CD4-positive, alpha-beta T cell treated with Interleukin-10 for 1 hour (primary cell): ENCODE data around the gene CIC.

Source experiments
- DNase-seq: peaks from one replicate; pipeline ENCODE4 v3.0.0-alpha.2; 2020

The CIC gene

DNA sequence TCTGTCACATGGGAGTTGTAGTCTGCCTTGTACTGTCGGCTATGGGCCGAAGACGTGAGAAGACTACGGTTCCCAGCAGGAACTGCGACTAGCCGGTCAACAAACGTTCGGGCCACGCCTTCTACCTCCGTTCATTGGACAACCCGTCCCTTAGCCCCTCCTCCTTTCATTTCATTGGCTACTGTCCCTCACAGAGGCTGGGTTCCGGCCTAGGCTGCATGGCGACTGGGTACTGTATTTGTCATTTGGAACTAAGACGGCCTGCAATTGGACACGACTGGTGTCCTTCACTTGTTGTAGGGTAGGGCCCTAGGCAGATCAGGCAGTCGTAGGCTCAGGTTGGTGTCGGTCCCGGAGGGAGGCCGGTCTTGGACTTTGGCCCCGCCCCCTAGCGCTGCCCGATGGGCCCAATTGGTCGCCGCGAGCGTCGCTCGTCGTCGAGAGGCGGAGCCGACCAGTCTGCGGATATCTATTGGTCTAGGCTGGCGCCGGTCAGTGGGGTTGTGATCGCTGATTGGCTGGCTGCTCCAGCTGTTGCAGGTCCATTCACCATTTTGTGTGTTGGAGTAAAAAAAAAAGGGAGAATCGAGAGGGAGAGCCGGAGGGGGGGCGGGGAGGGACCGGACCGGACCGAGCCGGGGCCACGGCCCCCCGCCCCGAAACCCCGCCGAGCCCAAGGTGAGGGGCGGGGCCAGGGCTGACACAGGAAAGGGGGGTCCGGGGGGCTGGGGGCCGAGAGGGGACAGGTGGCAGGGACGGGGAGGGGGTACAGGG is at the start of gene CIC:
TSS of gene CIC (plus strand) at position 549 of the 774 bp plus-strand sequence. CDS start 2,532 bp downstream, outside the sequence.
- peak; percentile 100 for DNase-seq

DNA sequence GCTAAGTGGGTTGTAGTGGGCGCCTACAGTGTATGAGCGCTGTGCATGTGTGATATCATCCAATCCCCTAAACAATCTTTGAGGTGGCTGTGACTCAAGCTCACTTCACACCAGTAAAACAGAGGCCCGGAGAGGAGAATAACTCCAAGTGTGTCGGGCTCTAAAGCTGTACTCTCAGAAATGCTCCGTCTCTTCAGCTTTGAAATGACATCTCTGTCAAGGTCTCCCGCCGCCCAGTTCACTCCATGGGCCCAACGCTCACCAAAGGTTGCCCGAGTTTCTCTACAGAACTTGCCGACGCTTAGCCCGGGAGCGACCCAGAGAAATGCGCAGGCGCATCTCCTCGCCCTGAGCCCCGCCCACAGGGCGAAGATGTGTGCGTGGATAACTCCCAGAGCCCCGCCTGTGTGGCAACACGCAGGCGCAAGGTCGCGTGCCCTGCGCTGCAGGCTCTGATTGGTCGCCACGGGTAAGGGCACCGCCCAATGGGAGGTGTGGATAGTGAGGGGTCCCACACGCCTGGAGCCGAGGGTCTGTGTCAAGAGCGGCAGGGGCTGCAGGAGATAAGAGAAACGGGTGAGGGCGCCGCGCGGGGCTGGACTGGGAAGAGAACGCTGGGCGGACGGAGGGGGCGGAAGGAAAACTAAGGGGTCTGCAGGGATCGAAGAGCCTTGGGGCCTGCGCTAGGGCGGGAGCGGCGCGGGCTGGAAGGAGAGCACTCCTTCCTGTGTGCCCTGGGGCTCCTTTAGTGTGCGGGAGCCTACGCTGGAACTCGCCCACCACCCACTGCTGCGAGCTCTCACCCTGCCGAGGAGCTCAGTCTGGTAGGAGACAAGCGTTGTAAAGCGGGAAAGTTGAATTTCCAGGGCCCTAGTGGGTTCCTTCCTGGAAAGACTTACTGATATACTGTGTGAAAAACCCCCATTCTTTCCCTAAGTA is 49.0 kb upstream of the CIC start, which contains the start of gene ZNF526:
TSS of gene ZNF526 (plus strand) at position 501 of the 939 bp plus-strand sequence. CDS start 4,092 bp downstream, outside the sequence.
- peak; percentile 98 for DNase-seq

DNA sequence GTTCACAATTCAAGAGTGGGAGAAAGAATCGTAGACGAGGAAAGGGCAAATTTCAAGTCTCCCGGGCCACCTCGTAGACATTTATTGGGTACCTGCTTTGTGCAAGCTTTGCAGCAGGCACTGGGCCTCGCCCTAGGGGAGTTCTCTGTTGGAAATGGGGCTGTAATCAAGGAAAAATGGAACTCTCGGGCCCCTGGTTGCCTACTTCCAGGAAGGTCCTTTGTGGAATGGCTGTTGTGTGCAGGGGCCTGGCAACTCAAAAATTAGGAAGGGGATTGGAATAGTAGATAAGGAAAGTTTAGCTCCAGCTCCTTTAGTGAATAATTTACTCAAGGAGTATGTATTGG is 48.3 kb upstream of the CIC start:
- DNase-seq, result no peak

DNA sequence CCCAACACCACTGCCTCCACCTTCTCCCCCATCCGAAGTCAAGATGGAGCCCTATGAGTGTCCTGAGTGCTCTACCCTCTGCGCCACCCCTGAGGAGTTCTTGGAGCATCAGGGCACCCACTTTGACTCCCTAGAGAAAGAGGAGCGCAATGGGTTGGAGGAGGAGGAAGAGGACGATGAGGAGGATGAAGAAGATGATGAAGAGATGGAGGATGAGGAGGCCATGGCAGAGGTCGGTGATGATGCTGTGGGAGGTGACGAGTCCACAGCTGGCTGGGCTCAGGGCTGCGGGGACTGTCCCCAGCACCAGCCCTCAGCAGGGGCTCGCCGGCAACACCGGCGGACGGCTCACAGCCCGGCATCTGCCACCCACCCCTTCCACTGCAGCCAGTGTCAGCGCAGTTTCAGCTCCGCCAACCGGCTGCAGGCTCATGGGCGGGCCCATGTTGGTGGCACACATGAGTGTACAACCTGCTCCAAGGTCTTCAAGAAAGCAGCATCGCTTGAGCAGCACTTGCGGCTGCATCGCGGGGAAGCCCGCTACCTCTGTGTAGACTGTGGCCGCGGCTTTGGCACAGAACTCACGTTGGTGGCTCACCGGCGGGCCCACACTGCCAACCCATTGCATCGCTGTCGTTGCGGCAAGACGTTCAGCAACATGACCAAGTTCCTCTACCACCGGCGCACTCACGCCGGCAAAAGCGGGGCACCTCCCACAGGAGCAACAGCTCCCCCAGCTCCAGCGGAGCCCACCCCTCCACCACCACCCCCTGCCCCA is 43.9 kb upstream of the CIC start:
- no peak for DNase-seq

DNA sequence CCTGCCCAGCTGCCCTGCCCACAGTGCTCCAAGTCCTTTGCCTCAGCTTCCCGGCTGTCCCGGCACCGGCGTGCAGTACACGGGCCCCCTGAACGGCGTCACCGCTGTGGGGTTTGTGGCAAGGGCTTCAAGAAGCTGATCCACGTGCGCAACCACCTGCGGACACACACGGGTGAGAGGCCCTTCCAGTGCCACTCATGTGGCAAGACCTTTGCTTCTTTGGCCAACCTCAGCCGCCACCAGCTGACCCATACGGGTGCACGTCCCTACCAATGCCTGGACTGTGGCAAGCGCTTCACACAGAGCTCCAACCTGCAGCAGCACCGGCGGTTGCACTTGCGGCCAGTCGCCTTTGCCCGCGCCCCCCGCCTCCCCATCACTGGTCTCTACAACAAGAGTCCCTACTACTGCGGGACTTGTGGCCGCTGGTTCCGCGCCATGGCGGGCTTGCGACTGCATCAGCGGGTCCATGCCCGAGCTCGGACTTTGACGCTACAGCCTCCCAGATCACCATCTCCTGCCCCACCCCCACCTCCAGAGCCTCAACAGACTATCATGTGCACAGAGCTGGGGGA is 43.2 kb upstream of the CIC start:
- DNase-seq, result no peak

DNA sequence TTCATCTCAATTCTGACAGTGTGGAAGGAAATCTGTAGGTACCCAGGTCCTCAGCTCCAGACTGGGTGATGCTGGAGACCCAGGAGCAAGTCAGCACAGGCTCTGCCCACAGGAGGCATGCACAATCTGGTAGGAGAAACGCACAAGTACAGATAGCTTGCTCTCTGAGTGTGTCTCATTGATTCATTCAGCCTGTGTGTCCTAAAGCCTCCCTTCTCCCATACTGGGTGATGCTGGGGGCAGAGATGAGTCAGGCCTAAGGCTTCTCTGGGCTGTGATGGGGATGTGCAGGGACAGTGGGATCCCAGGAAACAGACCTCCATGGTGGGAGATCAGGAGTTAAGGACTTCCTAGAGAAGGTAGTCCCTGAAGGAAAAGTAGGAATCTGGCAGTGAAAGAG is 42.2 kb upstream of the CIC start:
- DNase-seq, result no peak

DNA sequence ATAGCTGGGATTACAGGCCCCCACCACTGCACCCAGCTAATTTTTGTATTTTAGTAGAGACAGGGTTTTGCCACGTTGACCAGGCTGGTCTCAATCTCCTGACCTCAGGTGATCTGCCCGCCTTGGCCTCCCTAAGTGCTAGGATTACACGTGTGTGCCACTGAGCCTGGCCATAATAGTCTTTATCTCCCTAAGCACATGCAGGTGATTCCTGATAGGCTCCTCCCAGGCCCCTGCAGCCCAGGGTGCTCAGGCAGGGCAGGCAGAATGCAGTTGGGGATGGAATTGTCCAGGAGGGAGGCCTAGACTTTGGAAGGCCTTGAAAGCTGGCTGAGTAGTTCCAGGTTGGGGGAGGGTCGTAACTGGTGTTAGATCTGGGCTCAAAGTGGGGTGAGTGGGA is 40.4 kb upstream of the CIC start:
- no peak for DNase-seq

DNA sequence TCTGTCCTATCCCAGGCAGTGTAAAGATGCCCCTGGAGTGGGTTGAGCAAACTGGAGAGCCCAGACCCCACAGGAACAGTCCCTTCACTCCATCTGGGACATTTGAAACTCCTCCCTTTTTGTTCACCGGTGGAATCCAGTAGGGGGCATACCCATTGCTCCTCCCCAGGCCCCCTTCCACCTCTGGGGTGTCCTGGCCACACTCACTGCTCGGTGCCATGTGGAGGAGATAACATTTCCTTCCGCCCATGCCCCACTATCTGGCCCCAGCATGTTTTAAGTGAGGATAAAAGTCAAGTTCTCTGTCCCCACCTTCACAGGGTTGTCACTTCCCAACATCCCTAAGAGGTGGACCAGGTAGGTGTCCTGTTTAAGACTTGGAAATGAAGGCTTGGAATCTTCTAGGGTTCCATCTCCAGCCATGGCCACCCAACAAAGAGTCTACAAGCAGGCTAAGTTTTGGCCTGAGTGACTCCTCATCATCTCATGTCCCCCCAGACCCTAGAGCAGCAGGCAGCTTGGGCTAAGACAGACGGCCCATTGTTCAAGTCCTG is 39.7 kb upstream of the CIC start:
- DNase-seq, result no peak

DNA sequence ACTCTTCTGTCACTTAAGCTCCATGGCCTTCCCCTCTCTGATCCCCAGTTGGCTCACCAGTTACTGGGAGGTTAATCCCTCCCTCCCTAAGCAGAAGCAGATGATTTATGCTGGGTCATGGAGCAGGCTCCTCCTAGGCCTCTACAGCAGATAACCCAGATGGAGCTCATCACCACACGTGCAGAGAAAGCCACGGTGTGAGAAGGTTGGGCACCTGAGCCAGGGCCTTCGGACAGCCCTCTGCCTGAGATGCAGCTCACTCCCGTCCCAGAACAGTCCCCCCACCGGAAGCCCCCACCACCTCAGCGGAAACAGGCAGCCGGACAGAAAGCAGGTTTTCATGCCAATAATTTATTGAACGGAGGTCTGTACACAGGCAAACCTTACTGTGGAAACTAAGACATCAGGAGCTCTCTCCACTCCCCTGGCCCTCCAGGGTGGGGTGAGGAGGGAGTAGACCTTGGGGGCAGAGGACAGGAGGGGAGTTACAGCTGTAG is 39.1 kb upstream of the CIC start:
- DNase-seq, result no peak

DNA sequence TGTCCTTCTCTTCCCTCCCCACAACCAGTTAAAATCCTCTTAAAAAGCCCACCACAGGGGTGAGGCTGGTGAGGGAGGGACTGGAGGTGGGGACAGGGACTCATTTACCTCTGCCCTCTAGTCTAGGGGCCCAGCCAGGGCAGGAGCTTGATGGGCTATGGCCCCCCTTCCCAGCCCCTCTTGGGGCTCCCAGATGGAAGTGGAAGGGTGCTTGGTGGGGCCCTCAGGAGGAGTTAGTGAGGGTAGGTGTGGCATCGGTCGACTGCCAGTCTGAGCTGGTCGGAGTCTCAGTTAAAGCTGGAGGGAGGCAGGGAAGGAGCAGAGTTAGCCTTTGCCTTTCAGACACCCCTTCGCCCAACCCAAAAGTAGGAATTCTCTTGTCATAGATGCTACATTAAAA is 38.5 kb upstream of the CIC start:
- no peak for DNase-seq

DNA sequence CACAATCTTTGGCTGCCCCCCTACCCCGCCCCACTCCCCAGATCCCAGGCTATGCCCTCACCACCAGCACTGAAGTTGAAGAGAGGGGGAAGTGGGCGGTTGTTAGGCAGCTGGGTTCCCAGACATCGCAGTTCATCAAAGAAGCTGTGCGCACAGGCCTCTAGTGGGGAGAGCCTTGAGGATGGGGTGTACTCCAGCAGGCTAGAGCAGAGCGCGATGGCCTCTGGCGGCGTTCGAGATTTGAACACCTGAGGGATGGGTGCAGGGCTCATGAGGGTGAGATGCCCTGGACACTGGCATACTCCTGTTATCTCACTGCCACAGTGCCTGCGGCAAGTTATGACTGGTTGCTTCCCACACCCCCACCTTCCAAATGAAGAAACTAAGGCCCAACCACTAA is 36.6 kb upstream of the CIC start:
- DNase-seq, result no peak

DNA sequence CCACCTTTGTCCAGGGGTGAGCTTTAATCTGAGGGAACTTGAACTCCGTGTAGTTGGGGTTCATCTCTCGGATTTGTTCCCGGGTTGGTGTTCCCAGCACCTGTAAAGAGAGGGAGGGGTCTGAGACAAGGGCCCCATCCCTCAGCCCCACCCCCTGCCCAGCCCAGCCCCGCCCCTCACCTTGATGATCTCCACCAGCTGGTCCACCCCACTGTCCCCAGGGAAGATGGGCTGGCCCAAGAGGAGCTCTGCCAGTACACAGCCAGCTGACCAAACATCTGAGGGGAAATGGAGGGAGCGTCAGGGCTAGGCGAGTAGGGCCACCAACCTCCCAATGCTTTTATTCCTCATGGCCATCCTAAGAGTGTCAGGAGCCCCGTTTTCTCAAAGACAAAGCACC is 35.9 kb upstream of the CIC start:
- DNase-seq, result no peak

DNA sequence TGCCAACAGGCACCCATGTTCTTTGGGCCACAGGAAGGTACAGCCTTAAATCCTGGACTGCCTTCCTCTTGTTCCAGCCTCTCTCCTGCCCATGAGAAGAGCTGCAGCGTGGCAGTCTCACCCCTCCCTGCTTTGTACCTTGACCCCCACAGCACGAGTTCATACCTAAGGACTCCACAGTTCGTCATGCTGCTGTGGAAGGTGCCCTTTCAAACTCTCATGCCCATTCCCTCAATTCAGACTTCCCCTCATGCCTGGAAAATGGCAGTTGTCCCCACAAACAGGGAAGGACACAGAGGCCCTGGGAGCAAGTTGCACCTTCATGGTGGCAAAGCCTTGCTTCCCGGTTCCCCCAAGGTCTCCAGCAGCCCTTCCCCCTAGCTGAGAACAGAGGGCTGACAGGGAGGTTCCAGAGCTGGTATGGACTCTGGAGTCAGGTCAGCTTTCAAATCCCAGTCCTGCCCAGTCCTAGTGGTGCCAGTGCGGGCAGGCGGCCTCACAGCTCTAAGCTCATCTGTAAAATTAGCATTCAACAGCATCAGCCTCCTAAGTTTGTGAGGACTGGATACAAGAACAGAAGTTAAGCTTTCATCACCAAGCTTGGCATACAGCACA is 35.3 kb upstream of the CIC start:
- DNase-seq, result no peak

DNA sequence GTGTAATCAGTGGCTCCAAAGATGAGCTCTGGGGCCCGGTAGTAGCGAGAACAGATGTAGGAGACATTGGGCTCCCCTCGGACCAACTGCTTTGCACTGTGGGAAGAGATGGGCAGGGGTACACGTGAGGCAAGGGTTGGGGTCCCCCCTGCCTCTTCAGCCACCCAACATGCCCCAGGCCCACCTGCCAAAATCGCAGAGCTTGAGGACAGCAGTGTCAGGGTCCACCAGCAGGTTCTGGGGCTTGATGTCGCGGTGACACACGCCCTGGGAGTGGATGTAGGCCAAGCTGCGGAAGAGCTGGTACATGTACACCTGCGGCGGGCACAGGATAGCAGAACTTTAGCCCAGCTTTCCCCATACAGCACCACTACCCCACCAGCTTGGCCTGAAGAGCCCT is 34.7 kb upstream of the CIC start:
- no peak for DNase-seq

DNA sequence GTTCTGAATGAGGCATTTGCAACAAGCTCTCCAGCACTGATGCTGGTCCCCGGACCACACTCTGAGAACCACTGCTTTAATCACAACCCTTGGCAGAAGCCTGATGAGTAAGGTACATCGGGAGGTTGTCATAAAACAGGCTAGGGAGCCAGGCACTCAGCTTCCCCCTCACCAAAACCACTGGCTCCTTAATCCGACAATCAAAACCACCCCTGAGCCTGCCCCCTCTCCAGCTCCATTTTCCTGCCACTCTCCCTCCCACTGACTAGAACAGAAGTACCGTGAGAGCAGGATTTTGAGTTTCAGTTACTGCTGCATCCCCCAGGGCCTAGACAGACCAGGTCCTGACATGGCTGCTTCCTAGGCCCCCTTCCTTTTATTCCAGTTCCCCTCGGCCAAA is 33.9 kb upstream of the CIC start:
- no peak for DNase-seq

DNA sequence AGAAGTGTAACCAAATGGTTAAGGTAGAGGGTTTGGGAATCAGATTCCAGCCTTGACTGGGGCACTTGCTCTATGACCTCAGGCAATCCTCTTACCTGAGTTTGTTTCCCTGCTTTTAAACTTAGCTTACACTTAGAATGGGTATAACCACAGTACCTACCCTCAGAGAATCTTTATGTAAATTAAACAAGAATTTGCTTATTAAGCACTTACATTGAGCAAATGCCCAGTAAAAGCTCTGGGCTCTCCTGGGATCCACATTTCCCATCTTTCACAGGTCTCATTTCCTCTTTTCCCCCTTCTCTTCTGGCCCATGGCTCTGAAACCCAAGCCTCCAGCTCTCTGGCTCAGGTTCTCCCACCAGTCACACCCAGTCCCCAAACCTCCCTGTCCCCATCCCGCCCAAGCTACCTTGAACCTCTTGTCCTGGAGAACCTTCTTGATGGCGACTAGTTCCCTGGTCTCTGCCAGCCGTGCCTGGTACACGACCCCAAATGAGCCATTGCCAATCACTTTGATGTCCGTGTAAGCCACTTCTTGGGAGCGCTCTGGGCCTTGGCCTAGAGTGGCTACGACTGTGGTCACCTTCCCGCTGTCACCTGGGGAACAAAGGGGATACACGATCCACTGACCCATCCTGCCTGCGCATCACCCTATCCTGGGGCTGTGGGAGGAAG is 29.4 kb upstream of the CIC start:
- no peak for DNase-seq

DNA sequence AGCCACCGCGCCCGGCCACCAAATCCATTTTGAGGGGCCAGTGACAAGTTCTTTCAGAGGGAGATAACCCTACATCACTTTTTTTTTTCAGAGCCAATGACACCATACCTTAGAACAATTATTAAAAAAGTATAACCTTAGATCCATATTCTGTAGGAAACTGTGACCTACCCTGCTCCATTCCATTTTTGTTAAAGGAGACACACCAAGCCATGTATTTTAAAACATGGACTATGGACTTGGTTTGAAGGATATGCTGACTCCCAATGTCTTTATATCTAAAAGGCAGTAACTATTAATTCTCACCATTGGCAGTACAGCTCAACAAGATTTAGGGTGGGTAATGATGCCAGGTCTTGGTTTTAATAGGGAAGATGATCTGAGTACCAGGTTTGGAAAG is 27.8 kb upstream of the CIC start:
- no peak for DNase-seq

DNA sequence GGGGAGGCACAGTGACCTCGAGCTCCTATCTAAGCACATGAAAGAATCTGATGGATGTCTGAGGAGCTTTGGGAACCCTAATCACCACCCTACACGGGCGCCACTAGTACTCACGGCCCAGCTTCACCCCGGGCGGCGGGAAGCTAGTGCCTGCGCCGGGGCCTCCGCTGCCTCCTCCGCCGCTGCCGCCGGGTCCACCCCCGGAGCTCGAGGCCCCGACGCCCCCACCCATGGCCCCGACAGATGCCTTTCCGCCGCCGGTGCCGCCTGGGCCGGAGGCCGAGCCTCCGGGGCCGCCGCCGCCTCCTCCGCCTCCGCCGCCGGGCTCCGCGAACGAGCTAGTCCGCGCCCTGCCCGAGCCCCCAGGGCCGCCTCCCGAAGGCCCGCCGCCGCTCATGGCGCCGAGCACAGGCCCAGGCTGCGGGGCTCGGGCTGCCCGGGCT is 27.0 kb upstream of the CIC start:
- DNase-seq, result no peak

DNA sequence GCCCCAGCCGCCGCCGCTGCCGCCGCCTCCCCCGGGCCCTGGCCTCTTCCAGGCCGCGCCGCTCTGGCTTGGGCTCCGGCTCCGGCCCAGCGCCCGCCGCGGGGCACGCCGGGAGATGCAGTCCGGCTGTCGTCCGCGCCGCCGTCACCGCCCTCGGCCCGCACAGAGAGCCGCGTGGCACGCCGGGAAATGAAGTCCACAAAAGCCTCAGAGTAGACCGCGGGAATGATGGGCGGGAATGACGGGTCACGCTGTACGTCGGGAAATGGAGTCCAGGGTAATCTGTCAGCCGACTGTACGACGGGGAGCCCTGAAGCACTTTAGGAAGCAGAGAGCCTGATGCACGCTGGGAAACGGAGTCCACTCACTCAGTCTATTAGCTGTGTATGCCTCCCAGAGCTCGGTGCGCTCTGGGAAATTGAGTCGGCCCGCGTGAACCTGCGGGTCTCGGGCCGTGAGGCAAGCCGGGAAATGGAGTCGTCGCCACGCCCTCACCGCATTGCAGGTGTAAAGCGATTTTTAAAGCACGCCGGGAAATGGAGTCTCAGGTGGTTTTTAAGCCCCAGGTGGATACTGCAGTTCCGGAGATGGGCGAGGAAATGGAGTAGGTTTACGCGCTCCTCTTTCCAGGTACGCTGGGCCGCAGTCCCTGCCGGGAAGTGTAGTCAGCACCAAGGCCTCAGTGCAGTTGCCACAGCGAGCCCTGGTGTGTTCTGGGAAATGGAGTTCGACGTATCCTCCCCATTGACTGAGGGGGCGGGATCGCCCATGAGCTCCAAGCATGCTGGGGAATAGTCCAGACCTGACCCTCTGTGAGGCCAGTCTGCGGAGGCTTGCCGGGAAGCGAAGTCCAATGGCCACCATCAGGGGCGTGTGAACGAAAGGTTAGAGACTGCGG is 26.3 kb upstream of the CIC start, which contains the start of gene GSK3A:
TSS of gene GSK3A (minus strand) at position 91 of the 898 bp plus-strand sequence. CDS start 137 bp downstream, outside the sequence.
- DNase-seq, result peak; percentile 98
